HepG2 (cell line): Measurements from ENCODE around the gene CFAP99. TPM values are rescaled to one million over a fixed set of nuclear protein-coding genes. Genes with fewer than 3 reads are reported as not detected.

Experiments used
- FOXM1 ChIP-seq: sonication (generic); formaldehyde crosslinking; IDR thresholded peaks from 2 replicates; pipeline ENCODE4 v1.5.0; 2020; ENCODE audit warnings: missing genetic modification reagents
- KDM2A ChIP-seq: sonication (generic); formaldehyde crosslinking; IDR thresholded peaks from 2 replicates; pipeline ENCODE4 v1.4.0; 2020; ENCODE audit warnings: low read depth, missing genetic modification reagents, borderline replicate concordance
- KLF16 ChIP-seq, 2 experiments: sonication (generic) in 1 of 2; formaldehyde crosslinking in 1 of 2; IDR thresholded peaks; 2 replicates each; pipeline versions ENCODE4 v1.6.1 to v1.8.0; 2016 to 2023; ENCODE audit warnings: missing genetic modification reagents in 2 of 2, missing compliant biosample characterization in 1 of 2
- MEIS2 ChIP-seq: sonication (generic); formaldehyde crosslinking; IDR thresholded peaks from 2 replicates; pipeline ENCODE4 v1.9.0; 2021; ENCODE audit warnings: mild to moderate bottlenecking, missing genetic modification reagents
- MXI1 ChIP-seq: IDR thresholded peaks from 3 replicates; pipeline ENCODE4 v1.6.1; 2012; ENCODE audit warnings: low read depth, low read length, inconsistent platforms, borderline replicate concordance
- RBAK ChIP-seq: sonication (generic); formaldehyde crosslinking; IDR thresholded peaks from 2 replicates; pipeline ENCODE4 v1.5.1; 2020; ENCODE audit warnings: mild to moderate bottlenecking, missing genetic modification reagents
- SOX13 ChIP-seq, 3 experiments: fragments of 450-650 bp in 1 of 3; sonication (generic) in 1 of 3; formaldehyde crosslinking in 1 of 3; IDR thresholded peaks in 2 of 3; conservative IDR thresholded peaks in 1 of 3; 2 replicates each; pipeline versions ENCODE4 v1.5.0 to v1.6.1; 2016 to 2020; ENCODE audit warnings: antibody characterized with exemption in 1 of 3, mild to moderate bottlenecking in 1 of 3, missing compliant biosample characterization in 1 of 3, missing genetic modification reagents in 1 of 3, moderate library complexity in 1 of 3
- SOX5 ChIP-seq: IDR thresholded peaks from 2 replicates; pipeline ENCODE4 v1.6.1; 2016; ENCODE audit warnings: borderline replicate concordance
- SSRP1 ChIP-seq: IDR thresholded peaks from 2 replicates; pipeline ENCODE4 v1.6.1; 2016; ENCODE audit warnings: control low read depth
- TBX2 ChIP-seq: sonication (generic); formaldehyde crosslinking; IDR thresholded peaks from 2 replicates; pipeline ENCODE4 v1.5.0; 2020; ENCODE audit warnings: missing genetic modification reagents, mild to moderate bottlenecking, borderline replicate concordance
- ZFY ChIP-seq: sonication (generic); formaldehyde crosslinking; IDR thresholded peaks from 2 replicates; pipeline ENCODE4 v1.4.0; 2020; ENCODE audit warnings: missing genetic modification reagents
- ZMAT3 ChIP-seq: sonication (generic); formaldehyde crosslinking; conservative IDR thresholded peaks from 2 replicates; pipeline ENCODE4 v1.7.0; 2021; ENCODE audit warnings: missing genetic modification reagents
- ZNF317 ChIP-seq: sonication (generic); formaldehyde crosslinking; IDR thresholded peaks from 2 replicates; pipeline ENCODE4 v1.5.0; 2020; ENCODE audit warnings: mild to moderate bottlenecking, missing genetic modification reagents
- ZNF383 ChIP-seq: sonication (generic); formaldehyde crosslinking; IDR thresholded peaks from 2 replicates; pipeline ENCODE4 v1.4.0; 2020; ENCODE audit warnings: missing genetic modification reagents, mild to moderate bottlenecking, borderline replicate concordance
- ZNF570 ChIP-seq: sonication (generic); formaldehyde crosslinking; IDR thresholded peaks from 2 replicates; pipeline ENCODE4 v1.4.0; 2020; ENCODE audit warnings: mild to moderate bottlenecking, missing genetic modification reagents, borderline replicate concordance
- polyA plus RNA-seq, 8 experiments: library from polyadenylated mRNA; depleted of rRNA in 3 of 8; stranded (reverse) in 7 of 8; unstranded in 1 of 8; fragments of >200 nt; fragmentation: Illumina TruSeq in 4 of 8; extraction: Trizol in 4 of 8; gene quantifications; 2 replicates each; pipeline versions ENCODE4 v1.2.1 to v1.2.3, GENCODE V29; 2011 to 2016; ENCODE audit warnings: low read depth in 4 of 8, missing spikeins in 1 of 8, mixed read lengths in 1 of 8; ENCODE audit not compliant: insufficient read depth in 1 of 8
- total RNA-seq, 5 experiments: library from RNA; depleted of rRNA; stranded (reverse); fragments of >200 nt; fragmentation: Illumina TruSeq; extraction: Trizol; gene quantifications; 2 replicates each; pipeline ENCODE4 v1.2.3, GENCODE V29; 2016; ENCODE audit warnings: low read depth in 1 of 5
- TF ChIP-seq, protein P1 (sequence below): sonication (generic); formaldehyde crosslinking; IDR thresholded peaks from 2 replicates; pipeline ENCODE4 v1.4.0; 2020; ENCODE audit warnings: mild to moderate bottlenecking, missing genetic modification reagents
- TF ChIP-seq, protein P2 (sequence below): sonication (generic); formaldehyde crosslinking; conservative IDR thresholded peaks from 2 replicates; pipeline ENCODE4 v1.4.0; 2020; ENCODE audit warnings: missing genetic modification reagents
- TF ChIP-seq, protein P3 (sequence below): sonication (generic); formaldehyde crosslinking; IDR thresholded peaks from 2 replicates; pipeline ENCODE4 v1.5.1; 2020; ENCODE audit warnings: mild to moderate bottlenecking, missing genetic modification reagents, moderate library complexity
- TF ChIP-seq, protein P4 (sequence below): sonication (generic); formaldehyde crosslinking; IDR thresholded peaks from 2 replicates; pipeline ENCODE4 v1.4.0; 2020; ENCODE audit warnings: low read depth, mild to moderate bottlenecking, missing genetic modification reagents
- TF ChIP-seq, protein P5 (sequence below): sonication (generic); formaldehyde crosslinking; conservative IDR thresholded peaks from 2 replicates; pipeline ENCODE4 v1.4.0; 2020; ENCODE audit warnings: missing genetic modification reagents

The CFAP99 gene
- total and polyA plus RNA-seq, 2 of the 13 experiments (the other 11 are each of a cell fraction or from before 2014, with no cell fraction given): not detected

DNA sequence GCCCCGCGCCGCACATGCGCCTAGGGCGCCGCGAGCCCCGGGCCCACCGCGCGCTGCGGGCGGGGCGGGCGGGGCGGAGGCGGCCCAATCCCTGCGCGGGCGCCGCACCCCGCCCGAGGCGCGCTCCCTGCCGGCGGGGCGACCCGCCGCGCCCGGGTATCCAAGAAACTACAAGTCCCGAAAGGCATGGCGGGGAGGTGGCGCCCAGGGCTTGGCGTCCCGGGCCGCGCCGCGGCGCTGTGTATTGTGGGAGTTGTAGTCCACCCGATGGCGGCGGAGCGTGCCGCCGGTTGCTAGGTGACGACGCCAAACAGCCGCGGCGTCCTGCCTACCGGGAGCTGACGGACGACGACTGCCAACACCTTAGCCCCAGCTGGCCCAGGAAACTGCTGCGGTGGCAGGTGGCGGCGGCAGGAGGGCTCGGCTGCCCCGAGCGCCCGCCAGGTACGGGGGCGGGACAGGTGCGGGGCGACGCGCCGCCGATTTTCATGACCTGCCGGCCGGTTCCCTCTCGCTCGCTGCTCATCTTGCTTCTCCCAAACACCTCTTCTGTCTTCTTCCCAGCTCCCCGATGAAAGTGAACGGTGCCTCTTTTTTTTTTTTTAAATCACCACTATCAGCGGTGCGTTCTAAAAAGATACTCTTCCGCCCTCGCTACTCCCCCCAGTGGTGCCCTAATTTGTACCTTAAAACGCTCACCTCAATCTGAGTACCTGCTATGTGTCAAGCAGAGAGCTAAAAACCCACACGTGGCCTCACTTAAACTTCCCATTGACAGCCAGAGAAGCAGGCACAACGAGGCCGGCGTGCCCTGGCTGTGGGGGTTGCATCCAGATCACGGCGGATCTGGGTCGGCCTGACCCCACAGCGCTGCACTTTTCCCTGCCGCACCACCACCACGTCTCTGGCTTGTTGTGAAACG is at the start of gene CFAP99 (continued):
- TF ChIP-seq MEIS2 (CRISPR knock-in tag) (no peak), ZNF317 (CRISPR knock-in tag) (no peak), KLF16 (CRISPR knock-in tag; IDR thresholded peaks at IDR 0.05) (no peak), SOX5 (CRISPR knock-in tag) (no peak), KDM2A (peak; percentile 54; the same call in 1 of the 2 replicates), SSRP1 (CRISPR knock-in tag) (no peak), FOXM1 (CRISPR knock-in tag) (no peak), MXI1 (peak; percentile 95; the same call in 1 of the 3 replicates), TBX2 (CRISPR knock-in tag) (0 out of 2 replicates have a peak, but pooled peaks have one; percentile 28), RBAK (CRISPR knock-in tag) (no peak), ZNF570 (CRISPR knock-in tag) (no peak), SOX13 (IDR thresholded peaks at IDR 0.05) (no peak), SOX13 (CRISPR knock-in tag; conservative IDR thresholded peaks at IDR 0.05 in 1 of 2, IDR thresholded peaks at IDR 0.05 in 1 of 2) (no peak), ZFY (CRISPR knock-in tag) (peak; percentile 68), ZMAT3 (no peak), ZNF383 (no peak)
- TF ChIP-seq, protein P1, sequence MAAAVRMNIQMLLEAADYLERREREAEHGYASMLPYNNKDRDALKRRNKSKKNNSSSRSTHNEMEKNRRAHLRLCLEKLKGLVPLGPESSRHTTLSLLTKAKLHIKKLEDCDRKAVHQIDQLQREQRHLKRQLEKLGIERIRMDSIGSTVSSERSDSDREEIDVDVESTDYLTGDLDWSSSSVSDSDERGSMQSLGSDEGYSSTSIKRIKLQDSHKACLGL: no peak
- TF ChIP-seq, protein P2, sequence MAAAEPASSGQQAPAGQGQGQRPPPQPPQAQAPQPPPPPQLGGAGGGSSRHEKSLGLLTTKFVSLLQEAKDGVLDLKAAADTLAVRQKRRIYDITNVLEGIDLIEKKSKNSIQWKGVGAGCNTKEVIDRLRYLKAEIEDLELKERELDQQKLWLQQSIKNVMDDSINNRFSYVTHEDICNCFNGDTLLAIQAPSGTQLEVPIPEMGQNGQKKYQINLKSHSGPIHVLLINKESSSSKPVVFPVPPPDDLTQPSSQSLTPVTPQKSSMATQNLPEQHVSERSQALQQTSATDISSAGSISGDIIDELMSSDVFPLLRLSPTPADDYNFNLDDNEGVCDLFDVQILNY (CRISPR knock-in tag): no peak
- TF ChIP-seq, protein P3, sequence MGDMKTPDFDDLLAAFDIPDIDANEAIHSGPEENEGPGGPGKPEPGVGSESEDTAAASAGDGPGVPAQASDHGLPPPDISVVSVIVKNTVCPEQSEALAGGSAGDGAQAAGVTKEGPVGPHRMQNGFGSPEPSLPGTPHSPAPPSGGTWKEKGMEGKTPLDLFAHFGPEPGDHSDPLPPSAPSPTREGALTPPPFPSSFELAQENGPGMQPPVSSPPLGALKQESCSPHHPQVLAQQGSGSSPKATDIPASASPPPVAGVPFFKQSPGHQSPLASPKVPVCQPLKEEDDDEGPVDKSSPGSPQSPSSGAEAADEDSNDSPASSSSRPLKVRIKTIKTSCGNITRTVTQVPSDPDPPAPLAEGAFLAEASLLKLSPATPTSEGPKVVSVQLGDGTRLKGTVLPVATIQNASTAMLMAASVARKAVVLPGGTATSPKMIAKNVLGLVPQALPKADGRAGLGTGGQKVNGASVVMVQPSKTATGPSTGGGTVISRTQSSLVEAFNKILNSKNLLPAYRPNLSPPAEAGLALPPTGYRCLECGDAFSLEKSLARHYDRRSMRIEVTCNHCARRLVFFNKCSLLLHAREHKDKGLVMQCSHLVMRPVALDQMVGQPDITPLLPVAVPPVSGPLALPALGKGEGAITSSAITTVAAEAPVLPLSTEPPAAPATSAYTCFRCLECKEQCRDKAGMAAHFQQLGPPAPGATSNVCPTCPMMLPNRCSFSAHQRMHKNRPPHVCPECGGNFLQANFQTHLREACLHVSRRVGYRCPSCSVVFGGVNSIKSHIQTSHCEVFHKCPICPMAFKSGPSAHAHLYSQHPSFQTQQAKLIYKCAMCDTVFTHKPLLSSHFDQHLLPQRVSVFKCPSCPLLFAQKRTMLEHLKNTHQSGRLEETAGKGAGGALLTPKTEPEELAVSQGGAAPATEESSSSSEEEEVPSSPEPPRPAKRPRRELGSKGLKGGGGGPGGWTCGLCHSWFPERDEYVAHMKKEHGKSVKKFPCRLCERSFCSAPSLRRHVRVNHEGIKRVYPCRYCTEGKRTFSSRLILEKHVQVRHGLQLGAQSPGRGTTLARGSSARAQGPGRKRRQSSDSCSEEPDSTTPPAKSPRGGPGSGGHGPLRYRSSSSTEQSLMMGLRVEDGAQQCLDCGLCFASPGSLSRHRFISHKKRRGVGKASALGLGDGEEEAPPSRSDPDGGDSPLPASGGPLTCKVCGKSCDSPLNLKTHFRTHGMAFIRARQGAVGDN (CRISPR knock-in tag): peak; percentile 60
- TF ChIP-seq, protein P4, sequence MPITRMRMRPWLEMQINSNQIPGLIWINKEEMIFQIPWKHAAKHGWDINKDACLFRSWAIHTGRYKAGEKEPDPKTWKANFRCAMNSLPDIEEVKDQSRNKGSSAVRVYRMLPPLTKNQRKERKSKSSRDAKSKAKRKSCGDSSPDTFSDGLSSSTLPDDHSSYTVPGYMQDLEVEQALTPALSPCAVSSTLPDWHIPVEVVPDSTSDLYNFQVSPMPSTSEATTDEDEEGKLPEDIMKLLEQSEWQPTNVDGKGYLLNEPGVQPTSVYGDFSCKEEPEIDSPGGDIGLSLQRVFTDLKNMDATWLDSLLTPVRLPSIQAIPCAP (CRISPR knock-in tag): no peak
- TF ChIP-seq, protein P5, sequence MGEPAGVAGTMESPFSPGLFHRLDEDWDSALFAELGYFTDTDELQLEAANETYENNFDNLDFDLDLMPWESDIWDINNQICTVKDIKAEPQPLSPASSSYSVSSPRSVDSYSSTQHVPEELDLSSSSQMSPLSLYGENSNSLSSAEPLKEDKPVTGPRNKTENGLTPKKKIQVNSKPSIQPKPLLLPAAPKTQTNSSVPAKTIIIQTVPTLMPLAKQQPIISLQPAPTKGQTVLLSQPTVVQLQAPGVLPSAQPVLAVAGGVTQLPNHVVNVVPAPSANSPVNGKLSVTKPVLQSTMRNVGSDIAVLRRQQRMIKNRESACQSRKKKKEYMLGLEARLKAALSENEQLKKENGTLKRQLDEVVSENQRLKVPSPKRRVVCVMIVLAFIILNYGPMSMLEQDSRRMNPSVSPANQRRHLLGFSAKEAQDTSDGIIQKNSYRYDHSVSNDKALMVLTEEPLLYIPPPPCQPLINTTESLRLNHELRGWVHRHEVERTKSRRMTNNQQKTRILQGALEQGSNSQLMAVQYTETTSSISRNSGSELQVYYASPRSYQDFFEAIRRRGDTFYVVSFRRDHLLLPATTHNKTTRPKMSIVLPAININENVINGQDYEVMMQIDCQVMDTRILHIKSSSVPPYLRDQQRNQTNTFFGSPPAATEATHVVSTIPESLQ (CRISPR knock-in tag): no peak
